ENCODE results near the gene SSNA1. TPM values are rescaled to one million over a fixed set of nuclear protein-coding genes. Genes with fewer than 3 reads are reported as not detected.

Gene SSNA1
- total RNA-seq, 1 donor from 2014 or later, result 97.9 TPM

DNA sequence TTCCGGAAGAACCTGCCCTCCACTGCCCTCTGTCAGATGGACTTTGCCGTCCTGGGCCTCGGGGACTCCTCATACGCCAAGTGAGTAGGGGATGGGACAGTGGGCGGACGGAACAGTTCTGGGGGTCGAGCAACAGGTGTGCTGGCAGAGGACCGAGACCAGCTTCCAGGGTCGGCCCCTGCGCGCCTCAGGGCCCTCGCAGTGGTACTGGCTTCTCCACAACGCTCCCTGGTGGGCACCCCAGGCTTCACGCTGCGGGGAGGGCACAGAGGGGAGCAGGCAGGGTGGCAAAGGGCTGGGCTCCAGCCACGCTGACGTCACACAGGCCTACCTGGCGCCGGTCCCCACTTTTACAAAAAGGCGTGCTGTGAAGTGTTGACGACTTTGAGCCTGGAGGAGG is 24.0 kb downstream of the SSNA1 start:
- TF ChIP-seq CTCF (IDR thresholded peaks at IDR 0.05; ENCODE audit: insufficient read depth, low read length, severe bottlenecking), result no peak
- no peak for FAIRE-seq
- H3K27me3 ChIP-seq (ENCODE audit: control insufficient read depth, insufficient read depth, low read length), result no peaks in the 10 kb centered on the region
- DNase-seq (ENCODE audit: low read depth), result no peak
- H3K4me3 ChIP-seq (ENCODE audit: low read depth, low read length), result no peak overlapping the region
- peaks cover 8% of the 10 kb centered on the region for H3K36me3 ChIP-seq (ENCODE audit: control insufficient read depth, insufficient read depth, low read length)

DNA sequence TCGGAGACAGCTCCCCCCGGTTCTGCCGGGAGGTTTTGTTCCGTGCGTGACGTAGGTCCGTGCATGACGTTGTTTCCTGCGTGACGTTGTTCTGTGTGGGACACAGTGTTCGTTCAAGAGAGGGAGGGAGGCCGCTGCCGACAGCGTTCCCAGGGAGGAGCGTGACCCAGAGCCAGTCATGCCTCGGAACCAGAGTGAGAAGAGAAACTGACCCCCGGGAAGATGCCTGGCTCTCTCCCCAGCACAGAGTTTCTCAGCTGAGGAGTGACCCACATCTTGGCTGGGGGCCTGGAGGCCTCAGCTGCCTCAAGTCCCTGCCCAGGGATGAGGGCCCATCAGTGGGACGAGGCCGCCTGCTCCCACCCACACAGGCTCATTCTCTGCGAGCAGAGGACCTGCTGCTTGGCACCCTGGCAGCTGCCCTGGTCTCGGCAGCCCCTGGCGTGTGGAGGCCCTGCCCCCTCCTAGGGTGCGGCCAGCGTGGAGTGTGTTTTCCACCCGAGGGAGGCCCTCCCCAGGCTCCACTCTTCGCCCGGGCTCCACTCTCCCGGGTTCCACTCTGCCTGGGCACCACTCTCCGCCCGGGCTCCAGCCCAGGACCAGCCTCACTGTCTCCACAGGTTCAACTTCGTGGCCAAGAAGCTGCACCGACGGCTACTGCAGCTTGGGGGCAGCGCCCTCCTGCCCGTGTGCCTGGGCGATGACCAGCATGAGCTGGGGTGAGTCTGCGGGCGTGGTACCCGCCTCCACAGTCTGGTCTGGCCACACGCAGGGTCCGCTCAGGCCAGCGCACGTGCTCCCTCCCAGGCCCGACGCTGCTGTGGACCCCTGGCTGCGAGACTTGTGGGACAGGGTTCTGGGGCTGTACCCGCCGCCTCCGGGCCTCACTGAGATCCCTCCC is 24.9 kb downstream of the SSNA1 start:
- Histone ChIP-seq H3K27me3 (ENCODE audit: control insufficient read depth, insufficient read depth, low read length) (no peaks in the 10 kb centered on the region), H3K4me3 (ENCODE audit: low read depth, low read length) (no peak overlapping the region), H3K36me3 (ENCODE audit: control insufficient read depth, insufficient read depth, low read length) (peaks cover 8% of the 10 kb centered on the region)
- peak; percentile 35 for TF ChIP-seq CTCF (IDR thresholded peaks at IDR 0.05; ENCODE audit: insufficient read depth, low read length, severe bottlenecking)
- DNase-seq (ENCODE audit: low read depth), result no peak
- no peak for FAIRE-seq

GRCh38 chr9:137214620-137215019 is 26.1 kb downstream of the SSNA1 start:
- FAIRE-seq, result no peak

GRCh38 chr9:137215196-137215986 is 26.9 kb downstream of the SSNA1 start:
- FAIRE-seq (no peak), DNase-seq (ENCODE audit: low read depth) (no peak)
- no peak overlapping the region for H3K4me3 ChIP-seq (ENCODE audit: low read depth, low read length)
- H3K27me3 ChIP-seq (ENCODE audit: control insufficient read depth, insufficient read depth, low read length), result no peaks in the 10 kb centered on the region
- no peak for TF ChIP-seq CTCF (IDR thresholded peaks at IDR 0.05; ENCODE audit: insufficient read depth, low read length, severe bottlenecking)
- H3K36me3 ChIP-seq (ENCODE audit: control insufficient read depth, insufficient read depth, low read length), result peaks cover 6% of the 10 kb centered on the region

More at GRCh38 chr9:137214620-137215019, 26.1 kb downstream of the SSNA1 start:
- Histone ChIP-seq H3K36me3 (ENCODE audit: control insufficient read depth, insufficient read depth, low read length) (peaks cover 6% of the 10 kb centered on the region), H3K27me3 (ENCODE audit: control insufficient read depth, insufficient read depth, low read length) (no peaks in the 10 kb centered on the region), H3K4me3 (ENCODE audit: low read depth, low read length) (no peak overlapping the region)
- no peak for DNase-seq (ENCODE audit: low read depth)
- TF ChIP-seq CTCF (IDR thresholded peaks at IDR 0.05; ENCODE audit: insufficient read depth, low read length, severe bottlenecking), result no peak

- DNase-seq (ENCODE audit: low read depth) (no peak), FAIRE-seq (no peak)
- TF ChIP-seq CTCF (IDR thresholded peaks at IDR 0.05; ENCODE audit: insufficient read depth, low read length, severe bottlenecking), result no peak
- H3K27me3 ChIP-seq (ENCODE audit: control insufficient read depth, insufficient read depth, low read length), result no peaks in the 10 kb centered on the region
- H3K36me3 ChIP-seq (ENCODE audit: control insufficient read depth, insufficient read depth, low read length), result peaks cover 6% of the 10 kb centered on the region
- no peak overlapping the region for H3K4me3 ChIP-seq (ENCODE audit: low read depth, low read length)
Measured at GRCh38 chr9:137216188-137216965, 27.9 kb downstream of the SSNA1 start.
